ENCODE data around the gene SHISA6. TPM values are rescaled to one million over a fixed set of nuclear protein-coding genes. Genes with fewer than 3 reads are reported as not detected.

Gene SHISA6
- total RNA-seq, 4 donors from 2014 or later: 0.45 to 4.9 (median 3.3) TPM

- no peaks in the 10 kb centered on the region for H3K9me3 ChIP-seq
- no peaks in the 10 kb centered on the region for H3K27me3 ChIP-seq
- H3K4me3 ChIP-seq: no peak overlapping the region
- no peak for TF ChIP-seq EP300 (IDR thresholded peaks at IDR 0.05)
- DNase-seq (ENCODE audit: low spot score in 2 of 2): no peak
- H3K4me1 ChIP-seq: no peaks in the 10 kb centered on the region
- no peak overlapping the region for H3K27ac ChIP-seq
- no peaks in the 10 kb centered on the region for H3K36me3 ChIP-seq
- 93% methylated on average over 2 of the region's 2 CpGs for WGBS
Measured at GRCh38 chr17:11535231-11535630, 294.2 kb downstream of the SHISA6 start.

- Histone ChIP-seq H3K4me3 (no peak overlapping the region), H3K36me3 (no peaks in the 10 kb centered on the region), H3K27ac (no peak overlapping the region), H3K4me1 (no peaks in the 10 kb centered on the region), H3K27me3 (no peaks in the 10 kb centered on the region), H3K9me3 (no peaks in the 10 kb centered on the region)
- TF ChIP-seq, protein P1, sequence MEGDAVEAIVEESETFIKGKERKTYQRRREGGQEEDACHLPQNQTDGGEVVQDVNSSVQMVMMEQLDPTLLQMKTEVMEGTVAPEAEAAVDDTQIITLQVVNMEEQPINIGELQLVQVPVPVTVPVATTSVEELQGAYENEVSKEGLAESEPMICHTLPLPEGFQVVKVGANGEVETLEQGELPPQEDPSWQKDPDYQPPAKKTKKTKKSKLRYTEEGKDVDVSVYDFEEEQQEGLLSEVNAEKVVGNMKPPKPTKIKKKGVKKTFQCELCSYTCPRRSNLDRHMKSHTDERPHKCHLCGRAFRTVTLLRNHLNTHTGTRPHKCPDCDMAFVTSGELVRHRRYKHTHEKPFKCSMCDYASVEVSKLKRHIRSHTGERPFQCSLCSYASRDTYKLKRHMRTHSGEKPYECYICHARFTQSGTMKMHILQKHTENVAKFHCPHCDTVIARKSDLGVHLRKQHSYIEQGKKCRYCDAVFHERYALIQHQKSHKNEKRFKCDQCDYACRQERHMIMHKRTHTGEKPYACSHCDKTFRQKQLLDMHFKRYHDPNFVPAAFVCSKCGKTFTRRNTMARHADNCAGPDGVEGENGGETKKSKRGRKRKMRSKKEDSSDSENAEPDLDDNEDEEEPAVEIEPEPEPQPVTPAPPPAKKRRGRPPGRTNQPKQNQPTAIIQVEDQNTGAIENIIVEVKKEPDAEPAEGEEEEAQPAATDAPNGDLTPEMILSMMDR (IDR thresholded peaks at IDR 0.05): no peak
- TF ChIP-seq POLR2AphosphoS5 (IDR thresholded peaks at IDR 0.05) (no peak), POLR2A (IDR thresholded peaks at IDR 0.05) (no peak), EP300 (IDR thresholded peaks at IDR 0.05) (no peak)
- no peak for DNase-seq (ENCODE audit: low spot score in 2 of 2)
- 79% methylated on average over 5 of the region's 5 CpGs for WGBS
Measured at GRCh38 chr17:11538366-11538765, 297.4 kb downstream of the SHISA6 start.

- 84% methylated on average over 7 of the region's 7 CpGs for WGBS
- TF ChIP-seq POLR2AphosphoS5 (IDR thresholded peaks at IDR 0.05) (no peak), EP300 (IDR thresholded peaks at IDR 0.05) (no peak)
Measured at GRCh38 chr17:11539637-11540036, 298.6 kb downstream of the SHISA6 start.

DNA sequence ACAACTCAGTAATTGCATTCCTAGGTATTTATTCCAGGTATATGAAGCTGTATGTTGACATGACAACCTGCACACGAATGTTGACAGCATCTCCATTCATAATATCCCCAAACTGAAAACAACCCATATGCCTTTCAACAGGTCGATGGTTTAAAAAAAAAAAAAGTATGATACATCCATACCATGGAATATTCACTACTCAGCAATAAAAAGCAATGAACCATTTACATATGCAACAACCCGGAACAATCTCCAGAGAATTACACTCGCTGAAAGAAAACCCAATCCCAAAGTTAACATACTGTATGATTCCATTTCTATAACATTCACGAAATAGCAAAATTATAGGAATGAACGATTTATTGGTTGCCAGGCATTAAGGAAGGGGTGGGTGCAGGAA is 304.0 kb downstream of the SHISA6 start:
- H3K27me3 ChIP-seq: no peaks in the 10 kb centered on the region
- no peak overlapping the region for H3K27ac ChIP-seq
- no peaks in the 10 kb centered on the region for H3K4me1 ChIP-seq
- no peaks in the 10 kb centered on the region for H3K9me3 ChIP-seq
- TF ChIP-seq EP300 (IDR thresholded peaks at IDR 0.05): no peak
- TF ChIP-seq POLR2A (IDR thresholded peaks at IDR 0.05): no peak
- no peak for TF ChIP-seq POLR2AphosphoS5 (IDR thresholded peaks at IDR 0.05)
- TF ChIP-seq, protein P1 (IDR thresholded peaks at IDR 0.05): no peak
- H3K36me3 ChIP-seq: no peaks in the 10 kb centered on the region
- no peak for DNase-seq (ENCODE audit: low spot score in 2 of 2)
- H3K4me3 ChIP-seq: no peak overlapping the region
- 85% methylated on average over 6 of the region's 6 CpGs for WGBS

More at GRCh38 chr17:11539637-11540036, 298.6 kb downstream of the SHISA6 start:
- H3K27me3 ChIP-seq: no peaks in the 10 kb centered on the region
- no peak for DNase-seq (ENCODE audit: low spot score in 2 of 2)
- H3K4me3 ChIP-seq: no peak overlapping the region
- H3K36me3 ChIP-seq: no peaks in the 10 kb centered on the region
- no peaks in the 10 kb centered on the region for H3K9me3 ChIP-seq
- H3K27ac ChIP-seq: no peak overlapping the region
- no peaks in the 10 kb centered on the region for H3K4me1 ChIP-seq

DNA sequence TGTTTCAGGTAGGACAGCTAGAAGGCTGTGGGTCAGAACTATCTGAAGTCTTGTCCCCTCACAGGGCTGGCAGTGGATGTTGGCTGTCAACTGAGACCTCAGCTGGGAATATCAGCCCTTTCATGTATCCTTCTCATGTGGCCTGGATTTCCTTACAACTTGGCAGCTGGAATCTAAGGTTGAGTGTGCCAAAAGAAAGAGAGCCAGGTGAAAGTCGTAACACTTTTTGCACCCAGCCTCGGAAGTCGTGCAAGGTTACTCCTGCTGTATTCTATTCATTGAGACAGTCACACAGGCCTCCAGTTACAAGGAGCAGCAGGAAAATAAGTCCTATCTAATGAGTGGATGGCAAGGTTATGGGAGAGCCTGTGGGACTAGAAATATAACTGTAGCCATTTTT is 304.7 kb downstream of the SHISA6 start:
- no peaks in the 10 kb centered on the region for H3K36me3 ChIP-seq
- DNase-seq (ENCODE audit: low spot score in 2 of 2): no peak
- 44% methylated on average over 3 of the region's 3 CpGs for WGBS
- no peak overlapping the region for H3K27ac ChIP-seq
- no peaks in the 10 kb centered on the region for H3K9me3 ChIP-seq
- TF ChIP-seq POLR2A (IDR thresholded peaks at IDR 0.05) (no peak), POLR2AphosphoS5 (IDR thresholded peaks at IDR 0.05) (no peak), EP300 (IDR thresholded peaks at IDR 0.05) (no peak)
- TF ChIP-seq, protein P1 (IDR thresholded peaks at IDR 0.05): no peak
- H3K4me1 ChIP-seq: no peaks in the 10 kb centered on the region
- no peak overlapping the region for H3K4me3 ChIP-seq
- no peaks in the 10 kb centered on the region for H3K27me3 ChIP-seq

DNA sequence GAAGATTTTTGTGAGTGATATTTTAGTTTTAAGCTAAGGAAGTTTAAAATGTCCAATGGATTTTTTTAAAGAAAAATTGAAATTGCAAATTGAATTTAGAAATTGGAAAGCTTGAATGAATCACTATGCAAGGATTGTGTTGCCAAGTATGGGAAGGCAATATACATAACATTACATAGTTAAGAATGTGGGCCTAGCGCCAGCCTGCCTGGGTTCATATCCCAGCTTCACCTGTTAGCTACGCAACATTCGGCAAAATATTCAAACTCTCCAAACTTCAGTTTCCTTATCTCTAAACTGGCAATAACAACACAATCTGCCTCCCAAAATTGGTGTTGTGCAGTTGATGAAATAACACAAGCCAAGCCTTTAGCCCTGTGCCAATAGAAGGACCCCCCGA is 306.8 kb downstream of the SHISA6 start:
- Histone ChIP-seq H3K27me3 (no peaks in the 10 kb centered on the region), H3K36me3 (no peaks in the 10 kb centered on the region), H3K4me3 (no peak overlapping the region), H3K27ac (no peak overlapping the region), H3K9me3 (no peaks in the 10 kb centered on the region), H3K4me1 (no peaks in the 10 kb centered on the region)
- DNase-seq (ENCODE audit: low spot score in 2 of 2): no peak
- no peak for TF ChIP-seq EP300 (IDR thresholded peaks at IDR 0.05)
- TF ChIP-seq, protein P1 (IDR thresholded peaks at IDR 0.05): no peak
- TF ChIP-seq POLR2A (IDR thresholded peaks at IDR 0.05): no peak
- 84% methylated on average over 4 of the region's 4 CpGs for WGBS
